SHP77 treated with DMSO at 0.1 percent for 48 hours (cell line): ENCODE data around the gene ARAP2.

Source experiments
- DNase-seq: peaks from one replicate; lab custom pipeline; 2025; lab: John Stamatoyannopoulos, UW

The ARAP2 gene

GRCh38 chr4:36111172-36111571, 133.1 kb downstream of the ARAP2 start:
- no peak for DNase-seq

GRCh38 chr4:36099509-36099908, 144.8 kb downstream of the ARAP2 start:
- no peak for DNase-seq

GRCh38 chr4:36094995-36095394, 149.3 kb downstream of the ARAP2 start:
- DNase-seq, result no peak

- DNase-seq, result no peak
These were observed 152.3 kb downstream of the ARAP2 start for GRCh38 chr4:36091997-36092396.

GRCh38 chr4:36088542-36088941, 155.8 kb downstream of the ARAP2 start:
- DNase-seq, result no peak

GRCh38 chr4:36086261-36086786, 158.0 kb downstream of the ARAP2 start:
- no peak for DNase-seq

GRCh38 chr4:36082817-36083216, 161.5 kb downstream of the ARAP2 start:
- DNase-seq, result no peak

GRCh38 chr4:36081185-36081584, 163.1 kb downstream of the ARAP2 start:
- no peak for DNase-seq

- DNase-seq, result no peak
These were observed 164.6 kb downstream of the ARAP2 start for GRCh38 chr4:36079666-36080065.

GRCh38 chr4:36078319-36078718, 166.0 kb downstream of the ARAP2 start:
- no peak for DNase-seq

- DNase-seq, result no peak
These were observed 171.8 kb downstream of the ARAP2 start for GRCh38 chr4:36072529-36072928.

- no peak for DNase-seq
These were observed 177.2 kb downstream of the ARAP2 start for GRCh38 chr4:36067116-36067515.

GRCh38 chr4:36065274-36065871, 178.9 kb downstream of the ARAP2 start:
- DNase-seq, result no peak

- DNase-seq, result no peak
These were observed 180.2 kb downstream of the ARAP2 start for GRCh38 chr4:36064117-36064516.

- DNase-seq, result no peak
These were observed 188.2 kb downstream of the ARAP2 start for GRCh38 chr4:36056136-36056535.

GRCh38 chr4:36054694-36055422, 189.5 kb downstream of the ARAP2 start:
- no peak for DNase-seq

- DNase-seq, result no peak
These were observed 190.4 kb downstream of the ARAP2 start for GRCh38 chr4:36053930-36054329.

GRCh38 chr4:36051634-36052033, 192.7 kb downstream of the ARAP2 start:
- no peak for DNase-seq

- DNase-seq, result no peak
These were observed 198.3 kb downstream of the ARAP2 start for GRCh38 chr4:36046026-36046425.

GRCh38 chr4:36043901-36044300, 200.4 kb downstream of the ARAP2 start:
- no peak for DNase-seq

- DNase-seq, result no peak
These were observed 201.1 kb downstream of the ARAP2 start for GRCh38 chr4:36043241-36043640.

GRCh38 chr4:36042122-36042970, 202.0 kb downstream of the ARAP2 start:
- no peak for DNase-seq

- no peak for DNase-seq
These were observed 203.0 kb downstream of the ARAP2 start for GRCh38 chr4:36041340-36041739.
